GM18909 (cell line): ENCODE data around the gene CRISP3.
"Not testable (repeated sequence)": the region's sequence is repeated elsewhere in the genome, so short reads cannot be mapped to it uniquely, and the experiment has no call there.

Source experiments
- ATAC-seq: cut with Tn5 transposase; IDR thresholded peaks from one replicate; pipeline ENCODE4 v1.9.1; 2021; ENCODE audit warnings: mild to moderate bottlenecking; ENCODE audit not compliant: unreplicated experiment, poor library complexity

Gene CRISP3

GRCh38 chr6:49744259-49744658 is at the start of gene CRISP3:
Gene CRISP3 (minus strand): TSS chr6:49744388. CDS start chr6:49744367, 21 bp downstream.
- ATAC-seq = no peak

GRCh38 chr6:49790341-49790740 is 46.2 kb upstream of the CRISP3 start:
- ATAC-seq = no peak

GRCh38 chr6:49787176-49787575 is 43.0 kb upstream of the CRISP3 start, which contains the start of gene PGK2:
Gene PGK2 (minus strand): TSS chr6:49787285. CDS start chr6:49787187, 98 bp downstream.
- ATAC-seq = no peak

- no peak for ATAC-seq
Observed at GRCh38 chr6:49784272-49784671, 40.1 kb upstream of the CRISP3 start.

- ATAC-seq = no peak
Observed at GRCh38 chr6:49782725-49783124, 38.5 kb upstream of the CRISP3 start.

GRCh38 chr6:49782293-49782692 is 38.1 kb upstream of the CRISP3 start:
- ATAC-seq = no peak

GRCh38 chr6:49776444-49776843 is 32.3 kb upstream of the CRISP3 start:
- no peak for ATAC-seq

GRCh38 chr6:49775043-49775442 is 30.9 kb upstream of the CRISP3 start:
- no peak for ATAC-seq

GRCh38 chr6:49772285-49772684 is 28.1 kb upstream of the CRISP3 start:
- ATAC-seq = no peak

- ATAC-seq = no peak
Observed at GRCh38 chr6:49766762-49767161, 22.6 kb upstream of the CRISP3 start.

- no peak for ATAC-seq
Observed at GRCh38 chr6:49764571-49765236, 20.5 kb upstream of the CRISP3 start.

- ATAC-seq = no peak
Observed at GRCh38 chr6:49743429-49743828, 759 bp downstream of the CRISP3 start.

GRCh38 chr6:49739423-49739822 is 4.8 kb downstream of the CRISP3 start:
- no peak for ATAC-seq

- ATAC-seq = no peak
Observed at GRCh38 chr6:49736017-49736508, 8.1 kb downstream of the CRISP3 start.

- ATAC-seq = no peak
Observed at GRCh38 chr6:49733680-49734079, 10.5 kb downstream of the CRISP3 start.

- no peak for ATAC-seq
Observed at GRCh38 chr6:49732781-49733180, 11.4 kb downstream of the CRISP3 start.

GRCh38 chr6:49730251-49730650 is 13.9 kb downstream of the CRISP3 start:
- ATAC-seq = no peak

- ATAC-seq = not testable (repeated sequence)
Observed at GRCh38 chr6:49723917-49724316, 20.3 kb downstream of the CRISP3 start.

GRCh38 chr6:49721297-49721696 is 22.9 kb downstream of the CRISP3 start:
- no peak for ATAC-seq

- ATAC-seq = no peak
Observed at GRCh38 chr6:49720372-49720771, 23.8 kb downstream of the CRISP3 start.

- ATAC-seq = no peak
Observed at GRCh38 chr6:49713346-49713745, 30.8 kb downstream of the CRISP3 start, which contains the start of gene CRISP2. Gene CRISP2 (minus strand): TSS chr6:49713543. CDS start chr6:49709196, 4,347 bp downstream.

- ATAC-seq = no peak
Observed at GRCh38 chr6:49698478-49698877, 45.7 kb downstream of the CRISP3 start.
